NOMO-1 treated with dmso at 0.1 percent for 144 hours (cell line): ENCODE data around the gene FTO.
A peak's percentile ranks its signal among the peaks of the same experiment; 100 is the strongest.

ENCODE experiments used
- DNase-seq: peaks from one replicate; lab custom pipeline; 2025; ENCODE audit not compliant: unreplicated experiment; lab: John Stamatoyannopoulos, UW

FTO gene

GRCh38 chr16:54110016-54110981 lies 406.3 kb downstream of the FTO start:
- DNase-seq: no peak

GRCh38 chr16:54112451-54113206 lies 408.7 kb downstream of the FTO start:
- DNase-seq: no peak

GRCh38 chr16:54115558-54115957 lies 411.6 kb downstream of the FTO start:
- no peak for DNase-seq

GRCh38 chr16:54116124-54116655 lies 412.2 kb downstream of the FTO start:
- no peak for DNase-seq

GRCh38 chr16:54118846-54119245 lies 414.9 kb downstream of the FTO start:
- peak; percentile 40 for DNase-seq

GRCh38 chr16:54120846-54121480 lies 417.0 kb downstream of the FTO start:
- DNase-seq: no peak

GRCh38 chr16:54121539-54122295 lies 417.8 kb downstream of the FTO start:
- no peak for DNase-seq

- DNase-seq: no peak
Measured at GRCh38 chr16:54123766-54124165, 419.8 kb downstream of the FTO start.

GRCh38 chr16:54125751-54126655 lies 422.0 kb downstream of the FTO start:
- DNase-seq: no peak

GRCh38 chr16:54126907-54127306 lies 423.0 kb downstream of the FTO start:
- no peak for DNase-seq

GRCh38 chr16:54128629-54129234 lies 424.8 kb downstream of the FTO start:
- DNase-seq: no peak

GRCh38 chr16:54129810-54130209 lies 425.9 kb downstream of the FTO start:
- no peak for DNase-seq

GRCh38 chr16:54135361-54136275 lies 431.7 kb downstream of the FTO start:
- DNase-seq: no peak

GRCh38 chr16:54136276-54136625 lies 432.3 kb downstream of the FTO start:
- DNase-seq: no peak

GRCh38 chr16:54140057-54140787 lies 436.3 kb downstream of the FTO start:
- DNase-seq: no peak

GRCh38 chr16:54140788-54141136 lies 436.8 kb downstream of the FTO start:
- DNase-seq: no peak

- no peak for DNase-seq
Measured at GRCh38 chr16:54142787-54143186, 438.8 kb downstream of the FTO start.

GRCh38 chr16:54143410-54143809 lies 439.5 kb downstream of the FTO start:
- DNase-seq: no peak
